NCI-H1417 (cell line): ENCODE measurements around the gene TPRG1L.
A peak's percentile ranks its signal among the peaks of the same experiment; 100 is the strongest.

Experiments used
- DNase-seq, 3 experiments: peaks; one replicate each; lab custom pipeline; 2025; lab: John Stamatoyannopoulos, UW

TPRG1L gene

GRCh38 chr1:3628445-3628844 is 3.6 kb downstream of the TPRG1L start:
- DNase-seq = no peak

GRCh38 chr1:3629561-3630160 is 4.8 kb downstream of the TPRG1L start:
- no peak for DNase-seq

GRCh38 chr1:3630161-3630611 is 5.4 kb downstream of the TPRG1L start:
- DNase-seq = no peak

GRCh38 chr1:3630914-3631313 is 6.1 kb downstream of the TPRG1L start:
- DNase-seq = no peak

GRCh38 chr1:3631320-3632260 is 6.8 kb downstream of the TPRG1L start:
- peak in 1 of 3 experiments; percentile 2 for DNase-seq

GRCh38 chr1:3632298-3632697 is 7.5 kb downstream of the TPRG1L start:
- DNase-seq = no peak

GRCh38 chr1:3632716-3633343 is 8.0 kb downstream of the TPRG1L start:
- no peak for DNase-seq

- DNase-seq = no peak
Measured at GRCh38 chr1:3633344-3634058, 8.7 kb downstream of the TPRG1L start.

GRCh38 chr1:3634059-3634800 is 9.4 kb downstream of the TPRG1L start:
- no peak for DNase-seq

GRCh38 chr1:3636080-3636479 is 11.3 kb downstream of the TPRG1L start:
- DNase-seq = no peak

- DNase-seq = no peak
Measured at GRCh38 chr1:3636531-3636930, 11.7 kb downstream of the TPRG1L start.

GRCh38 chr1:3638027-3638426 is 13.2 kb downstream of the TPRG1L start:
- no peak for DNase-seq

- no peak for DNase-seq
Measured at GRCh38 chr1:3638676-3639075, 13.9 kb downstream of the TPRG1L start.

- no peak for DNase-seq
Measured at GRCh38 chr1:3639397-3639911, 14.6 kb downstream of the TPRG1L start.

GRCh38 chr1:3640121-3640837 is 15.5 kb downstream of the TPRG1L start:
- DNase-seq = no peak

- no peak for DNase-seq
Measured at GRCh38 chr1:3641046-3641760, 16.4 kb downstream of the TPRG1L start.

GRCh38 chr1:3641816-3642215 is 17.0 kb downstream of the TPRG1L start:
- DNase-seq = no peak

GRCh38 chr1:3642919-3643675 is 18.3 kb downstream of the TPRG1L start:
- DNase-seq = no peak

GRCh38 chr1:3644273-3644672 is 19.5 kb downstream of the TPRG1L start:
- no peak for DNase-seq
